Activated CD4-positive, CD25-positive, alpha-beta regulatory T cell treated with anti-CD3 and anti-CD28 coated beads, Interleukin-2, amount 50 U/mL, for 16 hours (primary cell): ENCODE results near the gene PARD3.
"Not testable (repeated sequence)": the region's sequence is repeated elsewhere in the genome, so short reads cannot be mapped to it uniquely, and the experiment has no call there.

ENCODE experiments used
- DNase-seq: peaks from one replicate; pipeline ENCODE4 v3.0.0-alpha.2; 2020; ENCODE audit warnings: low read depth, low spot score

The PARD3 gene

DNA sequence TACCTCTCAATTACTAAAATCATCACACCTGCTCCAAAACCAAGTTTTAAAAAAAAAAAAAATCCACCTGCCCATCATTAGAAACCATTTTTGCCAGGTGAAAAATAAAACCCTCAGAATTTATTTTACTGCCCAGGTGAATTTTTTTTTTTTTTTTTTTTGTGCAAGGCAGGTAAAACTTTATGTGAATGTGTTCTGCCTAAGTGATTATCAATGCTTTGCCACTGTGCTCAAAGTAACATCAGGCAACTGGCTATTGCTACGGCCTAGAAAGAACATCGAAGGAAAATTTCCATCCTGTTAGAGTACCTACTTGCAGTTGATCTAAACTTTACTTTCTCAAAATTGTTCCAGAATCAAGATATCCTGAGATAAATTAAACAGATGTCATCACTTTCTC is 512.1 kb downstream of the PARD3 start:
- no peak for DNase-seq

DNA sequence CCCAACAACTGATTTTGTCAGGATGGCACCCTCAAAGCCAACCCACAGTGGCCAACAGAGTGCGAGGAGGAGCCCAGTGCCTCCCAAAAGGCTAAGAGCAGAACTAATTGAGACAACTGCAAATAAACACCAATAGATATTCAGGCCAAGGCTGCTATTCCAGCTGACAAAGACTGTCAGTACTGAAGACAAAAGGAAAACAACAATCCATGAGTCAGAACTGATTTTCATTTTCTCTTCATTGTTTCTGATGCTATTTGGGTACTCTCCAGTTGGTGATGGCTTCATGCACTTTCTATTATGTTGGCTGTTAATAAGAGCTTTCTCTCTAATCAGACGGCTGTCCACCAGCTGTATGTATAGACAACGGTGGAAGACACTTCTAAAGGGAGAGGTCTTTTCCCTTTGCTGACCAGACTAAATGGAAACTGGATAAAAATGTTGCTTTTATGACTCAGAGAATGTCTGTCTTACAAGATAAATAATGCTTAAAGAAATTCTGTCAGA is 515.9 kb downstream of the PARD3 start:
- no peak for DNase-seq

DNA sequence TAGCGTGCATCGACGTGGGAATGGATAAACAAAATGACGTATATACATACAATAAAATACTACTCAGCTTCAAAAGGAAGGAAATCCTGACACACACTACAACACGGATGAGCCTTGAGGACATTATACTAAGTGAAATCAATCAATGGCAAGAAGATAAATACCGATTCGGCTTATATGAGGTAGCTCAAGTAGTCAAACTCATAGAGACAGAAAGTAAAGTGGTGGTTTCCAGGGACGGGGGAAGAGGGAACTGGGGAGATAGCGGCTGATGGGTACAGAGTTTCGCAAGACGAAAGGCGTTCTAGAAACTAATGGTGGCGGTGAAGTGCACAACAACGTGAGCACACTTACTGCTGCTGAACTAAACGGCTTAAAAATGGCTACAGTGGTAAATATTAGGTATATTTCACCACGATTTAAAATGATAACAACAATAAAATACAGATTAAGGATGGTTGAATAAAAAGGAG is 516.7 kb downstream of the PARD3 start:
- DNase-seq = no peak

DNA sequence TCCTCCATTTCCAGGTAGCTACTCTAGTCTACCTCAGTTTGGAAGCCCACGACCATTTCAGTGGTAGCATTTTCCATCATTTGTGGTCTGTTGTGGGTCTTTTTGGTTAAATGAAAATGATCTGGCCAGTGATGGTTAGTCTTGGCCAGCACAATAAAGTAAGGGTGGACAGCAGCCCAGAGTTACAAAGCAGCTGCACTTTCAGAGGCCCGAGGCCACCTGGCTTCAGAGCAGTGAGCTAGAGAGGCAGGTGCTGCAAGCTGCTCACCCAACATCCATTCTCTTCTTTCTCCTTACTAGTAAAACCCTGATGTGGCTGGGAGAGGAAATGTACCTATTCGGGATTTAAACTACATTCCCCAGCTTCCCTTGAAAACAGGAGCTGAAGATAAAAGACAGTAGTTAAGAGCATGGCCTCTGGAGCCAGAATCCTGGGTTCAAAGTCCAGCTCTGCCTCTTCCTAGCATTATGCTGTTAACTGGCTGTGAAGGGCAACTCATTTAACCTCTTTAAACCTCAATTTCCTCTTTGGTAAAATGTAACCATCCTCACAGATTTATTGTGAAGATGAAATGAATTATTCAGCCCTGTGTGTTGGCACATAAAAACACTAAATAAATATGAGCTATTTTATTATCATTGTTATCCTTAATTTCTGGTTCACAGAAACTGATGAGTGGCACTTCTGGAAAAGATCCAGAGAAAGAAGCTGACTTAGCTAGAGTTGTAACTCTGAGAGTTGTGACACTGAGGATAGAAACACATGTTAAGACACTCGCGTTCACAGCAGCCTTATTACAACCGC is 517.4 kb downstream of the PARD3 start:
- no peak for DNase-seq

DNA sequence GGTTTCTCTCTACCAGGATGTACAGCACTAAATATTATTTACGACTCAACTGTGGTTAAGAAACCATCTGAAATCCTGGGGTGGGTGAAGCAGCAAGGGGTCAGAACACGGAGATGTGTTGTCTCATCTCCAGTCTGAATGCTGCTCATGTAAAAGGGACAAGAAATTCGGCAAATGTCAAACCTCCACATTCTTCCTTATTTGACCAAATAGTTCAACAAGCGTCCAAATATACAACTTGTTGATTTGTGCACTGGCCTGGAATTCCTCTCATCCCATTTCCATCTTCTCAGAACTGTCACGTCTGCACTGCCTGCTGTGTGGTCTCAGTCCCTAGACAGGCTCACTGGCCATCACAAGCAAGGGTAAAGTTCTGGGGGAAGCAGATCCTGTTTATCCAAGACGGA is 520.0 kb downstream of the PARD3 start:
- no peak for DNase-seq

- no peak for DNase-seq
Observed at GRCh38 chr10:34294137-34294536, 521.0 kb downstream of the PARD3 start.

DNA sequence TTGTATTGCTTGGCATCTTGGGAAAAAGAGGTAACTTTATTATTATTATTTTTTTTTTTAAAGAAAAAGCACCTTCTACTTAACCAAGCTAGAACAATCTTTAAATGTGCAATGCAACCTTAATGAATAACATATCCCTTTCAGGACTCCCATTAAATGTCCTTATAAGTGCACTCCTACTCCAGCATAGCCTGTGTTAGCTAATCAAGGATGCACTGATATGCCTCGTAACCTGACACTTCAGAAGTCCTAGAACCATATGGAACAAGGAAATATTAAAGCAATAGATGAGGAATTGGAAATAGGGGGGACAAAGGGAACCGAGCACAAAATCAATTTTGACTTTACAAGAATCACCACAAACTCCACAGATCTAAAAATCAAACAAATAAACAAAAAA is 522.4 kb downstream of the PARD3 start:
- no peak for DNase-seq

DNA sequence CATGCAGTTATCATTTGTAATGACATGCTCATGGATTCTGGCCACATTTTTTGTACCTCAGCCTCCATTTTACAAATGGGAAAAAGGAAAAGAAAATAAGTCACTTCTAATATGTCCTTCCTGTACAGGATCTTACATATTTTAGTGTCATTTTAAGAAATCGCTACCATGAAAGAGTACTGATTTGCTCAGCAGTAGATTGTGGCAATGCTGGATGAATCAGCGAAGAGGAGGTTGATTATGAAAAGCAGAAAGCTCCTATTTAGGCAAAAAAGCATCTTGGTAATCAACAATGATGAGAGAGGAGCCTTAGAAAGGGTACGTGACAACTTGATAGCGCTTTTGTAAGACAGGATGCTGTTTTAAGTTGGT is 522.9 kb downstream of the PARD3 start:
- no peak for DNase-seq

DNA sequence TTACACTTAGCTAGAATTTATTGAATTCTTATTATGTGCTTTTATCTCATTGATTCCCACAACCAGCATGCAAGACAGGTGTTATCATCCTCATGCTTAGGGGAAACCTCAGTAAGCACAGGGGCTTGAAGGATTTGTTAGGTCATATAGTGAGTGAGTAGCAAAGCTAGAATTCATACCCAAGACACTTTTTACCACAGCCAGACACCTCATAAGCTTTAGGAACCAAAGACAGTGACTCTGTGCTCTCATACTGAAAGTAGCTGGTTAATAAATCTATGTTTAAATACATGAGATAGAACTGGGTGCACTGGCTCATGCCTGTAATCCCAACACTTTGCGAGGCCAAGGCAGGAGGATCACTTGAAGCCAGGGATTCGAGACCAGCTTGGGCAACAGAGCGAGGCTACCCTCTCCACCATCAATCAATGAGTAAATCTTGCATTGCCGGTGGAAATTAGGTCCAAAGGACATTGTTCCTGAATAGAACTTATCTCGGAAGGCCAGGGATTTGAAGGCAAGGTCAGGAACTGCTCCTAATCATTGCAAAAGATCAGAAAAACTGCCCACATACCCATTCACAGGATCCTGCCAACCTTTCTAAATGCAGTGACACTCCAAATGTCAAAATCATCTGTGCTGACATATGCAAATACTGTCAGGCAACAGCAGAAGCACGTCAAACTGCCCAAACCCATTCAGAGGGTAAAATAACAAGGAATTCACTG is 523.5 kb downstream of the PARD3 start:
- no peak for DNase-seq

- no peak for DNase-seq
Observed at GRCh38 chr10:34290412-34291081, 524.5 kb downstream of the PARD3 start.

GRCh38 chr10:34288634-34289033 is 526.5 kb downstream of the PARD3 start:
- DNase-seq = no peak

- no peak for DNase-seq
Observed at GRCh38 chr10:34286136-34286739, 528.9 kb downstream of the PARD3 start.

GRCh38 chr10:34281661-34282582 is 533.2 kb downstream of the PARD3 start:
- DNase-seq = no peak

GRCh38 chr10:34280599-34281374 is 534.3 kb downstream of the PARD3 start:
- DNase-seq = no peak

GRCh38 chr10:34275626-34276130 is 539.4 kb downstream of the PARD3 start:
- no peak for DNase-seq

DNA sequence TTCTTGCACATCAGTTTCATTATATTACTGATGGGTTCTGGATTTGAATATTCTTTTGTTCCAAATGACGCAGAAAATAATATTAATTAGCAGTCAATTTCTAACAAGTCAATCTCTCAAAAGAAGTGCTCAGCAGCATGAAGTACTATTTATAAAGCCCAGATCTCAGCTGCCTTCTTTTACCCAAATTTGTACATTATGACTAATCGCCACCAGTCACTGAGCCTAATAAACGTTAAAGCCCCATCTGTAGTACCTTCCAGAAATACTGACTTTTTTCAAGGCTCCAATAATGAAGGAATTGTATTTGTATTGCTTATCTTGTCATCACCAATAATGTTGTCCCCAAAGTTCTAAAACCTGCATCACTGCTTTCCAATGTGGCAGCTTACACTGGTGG is 540.2 kb downstream of the PARD3 start:
- DNase-seq = no peak

DNA sequence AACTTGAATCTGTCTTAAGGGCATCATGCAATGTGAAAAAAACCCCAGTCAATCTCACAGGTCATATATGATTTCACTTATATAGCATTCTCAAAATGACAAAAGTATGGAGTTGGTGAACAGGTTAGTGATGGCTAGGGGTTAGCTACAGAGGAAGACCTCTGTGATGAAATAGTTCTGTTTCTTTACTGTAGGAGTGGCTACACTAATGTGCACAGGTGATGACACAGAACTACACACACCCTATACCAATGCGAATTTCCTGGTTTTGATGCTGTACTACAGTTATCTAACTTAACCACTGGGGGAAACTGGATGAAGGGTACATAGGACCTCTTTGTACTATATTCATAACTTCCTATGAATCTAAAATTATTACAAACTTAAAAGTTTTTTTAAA is 541.8 kb downstream of the PARD3 start:
- DNase-seq = no peak

GRCh38 chr10:34272316-34272715 is 542.8 kb downstream of the PARD3 start:
- no peak for DNase-seq

DNA sequence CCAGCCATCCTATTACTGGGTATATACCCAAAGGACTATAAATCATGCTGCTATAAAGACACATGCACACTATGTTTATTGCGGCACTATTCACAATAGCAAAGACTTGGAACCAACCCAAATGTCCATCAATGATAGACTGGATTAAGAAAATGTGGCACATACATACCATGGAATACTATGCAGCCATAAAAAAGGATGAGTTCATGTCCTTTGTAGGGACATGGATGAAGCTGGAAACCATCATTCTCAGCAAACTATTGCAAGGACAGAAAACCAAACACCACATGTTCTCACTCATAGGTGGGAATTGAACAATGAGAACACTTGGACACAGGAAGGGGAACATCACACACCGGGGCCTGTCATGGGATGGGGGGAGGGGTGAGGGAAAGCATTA is 546.7 kb downstream of the PARD3 start:
- not testable (repeated sequence) for DNase-seq

GRCh38 chr10:34262985-34263384 is 552.1 kb downstream of the PARD3 start:
- no peak for DNase-seq
